Tibial artery (tissue), 4 donors: ENCODE results near the gene UBA1.

Experiments
- DNase-seq, 2 donors: peaks; one replicate each; pipeline ENCODE4 v3.0.0-alpha.2; 2019
- H3K27ac ChIP-seq, 2 donors: fragments of 200-600 bp; sonication (generic) in 1 of 2; 1 replicate in 1 of 2; 2 replicates in 1 of 2; pipeline ENCODE4 v1.5.1; 2018 to 2019; ENCODE audit warnings: mild to moderate bottlenecking in 1 of 2
- H3K27me3 ChIP-seq, 2 donors: fragments of 200-600 bp; sonication (generic) in 1 of 2; one replicate each; pipeline versions ENCODE4 v1.5.1 to v1.6.0; 2016 to 2019
- H3K36me3 ChIP-seq, 3 donors: fragments of 200-600 bp; sonication (generic) in 2 of 3; one replicate each; pipeline ENCODE4 v1.5.1; 2016 to 2019; ENCODE audit warnings: mild to moderate bottlenecking in 2 of 3
- H3K4me1 ChIP-seq, 4 donors: fragments of 200-600 bp; sonication (generic) in 2 of 4; 1 replicate in 3 of 4; 2 replicates in 1 of 4; pipeline ENCODE4 v1.5.1; 2016 to 2019
- H3K4me3 ChIP-seq, 2 donors: fragments of 200-600 bp; sonication (generic) in 1 of 2; 1 replicate in 1 of 2; 2 replicates in 1 of 2; pipeline ENCODE4 v1.5.1; 2018 to 2019; ENCODE audit warnings: mild to moderate bottlenecking in 2 of 2
- H3K9me3 ChIP-seq, 3 donors: fragments of 200-600 bp; sonication (generic) in 1 of 3; one replicate each; pipeline ENCODE4 v1.5.1; 2016 to 2019
- CTCF ChIP-seq, 2 experiments: fragments of 200-600 bp in 1 of 2; fragments of 450-650 bp in 1 of 2; IDR thresholded peaks; one replicate each; pipeline ENCODE4 v1.5.1; 2017 to 2019; ENCODE audit warnings: antibody characterized with exemption in 2 of 2, mild to moderate bottlenecking in 1 of 2, moderate library complexity in 1 of 2
- intact Hi-C: fragments of 100-400 bp; cut with DNase I; formaldehyde crosslinking; loops from one replicate; pipeline ENCODE4 v1.15.0; 2023; ENCODE audit warnings: low total_unique reads

The UBA1 gene

GRCh38 chrX:47202316-47202715, 8.7 kb downstream of the UBA1 start:
- H3K36me3 ChIP-seq: peaks cover 59 to 94% (median 92%) of the 10 kb centered on the region in 3 donors
- no peak overlapping the region for H3K4me3 ChIP-seq
- no peaks in the 10 kb centered on the region for H3K9me3 ChIP-seq
- intact Hi-C loops: no loop called here
- no peaks in the 10 kb centered on the region for H3K27me3 ChIP-seq
- TF ChIP-seq CTCF (IDR thresholded peaks at IDR 0.05): no peak
- H3K4me1 ChIP-seq: peaks cover 0 to 14% (median 9%) of the 10 kb centered on the region in 4 donors
- H3K27ac ChIP-seq: no peak overlapping the region
- no peak for DNase-seq

- no peak overlapping the region for H3K4me3 ChIP-seq
- H3K9me3 ChIP-seq: no peaks in the 10 kb centered on the region
- no peaks in the 10 kb centered on the region for H3K27me3 ChIP-seq
- peaks cover 59 to 98% (median 97%) of the 10 kb centered on the region in 3 donors for H3K36me3 ChIP-seq
- intact Hi-C loops: no loop called here
- peaks cover 0 to 8% (median 3%) of the 10 kb centered on the region in 4 donors for H3K4me1 ChIP-seq
- DNase-seq: no peak
- no peak for TF ChIP-seq CTCF (IDR thresholded peaks at IDR 0.05)
- H3K27ac ChIP-seq: no peak overlapping the region
Observed at GRCh38 chrX:47202877-47203276, 9.2 kb downstream of the UBA1 start.

GRCh38 chrX:47204970-47205369, 11.3 kb downstream of the UBA1 start:
- no peak overlapping the region for H3K4me3 ChIP-seq
- no peaks in the 10 kb centered on the region for H3K27me3 ChIP-seq
- intact Hi-C loops: no loop called here
- TF ChIP-seq CTCF (IDR thresholded peaks at IDR 0.05): no peak
- no peaks in the 10 kb centered on the region for H3K9me3 ChIP-seq
- H3K36me3 ChIP-seq: peaks cover 59 to 99% (median 98%) of the 10 kb centered on the region in 3 donors
- H3K27ac ChIP-seq: no peak overlapping the region
- no peaks in the 10 kb centered on the region for H3K4me1 ChIP-seq
- DNase-seq: no peak

GRCh38 chrX:47206316-47206715, 12.7 kb downstream of the UBA1 start:
- Histone ChIP-seq H3K9me3 (no peaks in the 10 kb centered on the region), H3K27ac (no peak overlapping the region), H3K4me1 (no peaks in the 10 kb centered on the region), H3K4me3 (no peak overlapping the region), H3K36me3 (peaks cover 52 to 99% (median 98%) of the 10 kb centered on the region in 3 donors), H3K27me3 (no peaks in the 10 kb centered on the region)
- intact Hi-C loops: no loop called here
- no peak for DNase-seq
- TF ChIP-seq CTCF (IDR thresholded peaks at IDR 0.05): no peak

- intact Hi-C loops: no loop called here
- no peaks in the 10 kb centered on the region for H3K27me3 ChIP-seq
- H3K4me3 ChIP-seq: no peak overlapping the region
- peaks cover 44 to 99% (median 98%) of the 10 kb centered on the region in 3 donors for H3K36me3 ChIP-seq
- no peak for DNase-seq
- no peak overlapping the region for H3K27ac ChIP-seq
- no peaks in the 10 kb centered on the region for H3K4me1 ChIP-seq
- no peak for TF ChIP-seq CTCF (IDR thresholded peaks at IDR 0.05)
- no peaks in the 10 kb centered on the region for H3K9me3 ChIP-seq
Observed at GRCh38 chrX:47208108-47208507, 14.5 kb downstream of the UBA1 start.
